WERI-Rb-1 (cell line): ENCODE results near the gene MYRIP.
A peak's percentile ranks its signal among the peaks of the same experiment; 100 is the strongest.

ENCODE experiments used
- DNase-seq: peaks from one replicate; pipeline ENCODE4 v3.0.0-alpha.2; 2020
- H3K27ac ChIP-seq: fragments of 250-450 bp; sonication (Bioruptor Pico); 2 replicates; pipeline ENCODE4 v1.5.1; 2020; ENCODE audit warnings: mild to moderate bottlenecking, moderate library complexity
- H3K27me3 ChIP-seq: fragments of 250-450 bp; sonication (Bioruptor Pico); 2 replicates; pipeline ENCODE4 v1.5.1; 2021; ENCODE audit warnings: mild to moderate bottlenecking, low read depth, moderate library complexity; ENCODE audit not compliant: insufficient read depth, severe bottlenecking
- H3K36me3 ChIP-seq: fragments of 250-450 bp; sonication (Bioruptor Pico); 2 replicates; pipeline ENCODE4 v1.5.1; 2020; ENCODE audit warnings: mild to moderate bottlenecking, moderate library complexity
- H3K4me3 ChIP-seq: 2 replicates; pipeline ENCODE4 v1.5.1; 2011; ENCODE audit warnings: low read depth, mild to moderate bottlenecking, control low read depth, low read length
- H3K9me3 ChIP-seq: fragments of 250-450 bp; sonication (Bioruptor Pico); 2 replicates; pipeline ENCODE4 v1.5.1; 2021; ENCODE audit warnings: mild to moderate bottlenecking, moderate library complexity; ENCODE audit not compliant: severe bottlenecking
- CTCF ChIP-seq: IDR thresholded peaks from 2 replicates; pipeline ENCODE4 v1.5.1; 2011; ENCODE audit warnings: low read depth, mild to moderate bottlenecking, control low read depth, inconsistent platforms, low read length

The MYRIP gene

GRCh38 chr3:39965997-39966396, 156.6 kb downstream of the MYRIP start:
- Histone ChIP-seq H3K27me3 (peaks cover 21% of the 10 kb centered on the region), H3K4me3 (no peak overlapping the region), H3K36me3 (no peaks in the 10 kb centered on the region), H3K27ac (no peak overlapping the region), H3K9me3 (no peaks in the 10 kb centered on the region)
- TF ChIP-seq CTCF: no peak
- DNase-seq: peak; percentile 28

- Histone ChIP-seq H3K4me3 (no peak overlapping the region), H3K27ac (no peak overlapping the region), H3K36me3 (no peaks in the 10 kb centered on the region), H3K27me3 (peaks cover 13% of the 10 kb centered on the region), H3K9me3 (no peaks in the 10 kb centered on the region)
- no peak for TF ChIP-seq CTCF
- DNase-seq: no peak
These were observed 161.6 kb downstream of the MYRIP start for GRCh38 chr3:39970982-39971381.

- H3K27ac ChIP-seq: no peak overlapping the region
- H3K9me3 ChIP-seq: no peaks in the 10 kb centered on the region
- no peak for DNase-seq
- no peak overlapping the region for H3K4me3 ChIP-seq
- no peaks in the 10 kb centered on the region for H3K36me3 ChIP-seq
- no peak for TF ChIP-seq CTCF
- H3K27me3 ChIP-seq: peaks cover 10% of the 10 kb centered on the region
These were observed 162.2 kb downstream of the MYRIP start for GRCh38 chr3:39971559-39972031.

GRCh38 chr3:39972508-39972907, 163.1 kb downstream of the MYRIP start:
- Histone ChIP-seq H3K4me3 (no peak overlapping the region), H3K36me3 (no peaks in the 10 kb centered on the region), H3K27me3 (peaks cover 1% of the 10 kb centered on the region), H3K9me3 (no peaks in the 10 kb centered on the region), H3K27ac (no peak overlapping the region)
- no peak for TF ChIP-seq CTCF
- DNase-seq: no peak

GRCh38 chr3:39977058-39977794, 167.8 kb downstream of the MYRIP start:
- no peaks in the 10 kb centered on the region for H3K27me3 ChIP-seq
- H3K9me3 ChIP-seq: no peaks in the 10 kb centered on the region
- no peaks in the 10 kb centered on the region for H3K36me3 ChIP-seq
- H3K27ac ChIP-seq: no peak overlapping the region
- no peak for DNase-seq
- H3K4me3 ChIP-seq: no peak overlapping the region
- no peak for TF ChIP-seq CTCF

- Histone ChIP-seq H3K36me3 (no peaks in the 10 kb centered on the region), H3K27ac (no peak overlapping the region), H3K4me3 (no peak overlapping the region), H3K9me3 (no peaks in the 10 kb centered on the region), H3K27me3 (no peaks in the 10 kb centered on the region)
- TF ChIP-seq CTCF: no peak
- DNase-seq: no peak
These were observed 168.9 kb downstream of the MYRIP start for GRCh38 chr3:39978308-39978707.
